GM13976 (cell line): ENCODE measurements around the gene ARL8B.

Experiments
- DNase-seq: peaks from one replicate; pipeline ENCODE4 v3.0.0; 2012; ENCODE audit warnings: low spot score
- in situ Hi-C: fragments of 300-500 bp; cut with MboI; formaldehyde crosslinking; loops from one replicate; pipeline ENCODE4 v1.12.0; 2022; ENCODE audit warnings: low sequenced_read_pairs, mixed read lengths, inconsistent platforms; ENCODE audit not compliant: unreplicated experiment
- TF ChIP-seq, protein P1 (sequence below): IDR thresholded peaks from 2 replicates; pipeline ENCODE4 v1.5.1; 2012; ENCODE audit warnings: borderline replicate concordance, mild to moderate bottlenecking; ENCODE audit not compliant: insufficient read depth; ENCODE audit errors: extremely low read depth, missing control alignments, control extremely low read depth

The ARL8B gene

DNA sequence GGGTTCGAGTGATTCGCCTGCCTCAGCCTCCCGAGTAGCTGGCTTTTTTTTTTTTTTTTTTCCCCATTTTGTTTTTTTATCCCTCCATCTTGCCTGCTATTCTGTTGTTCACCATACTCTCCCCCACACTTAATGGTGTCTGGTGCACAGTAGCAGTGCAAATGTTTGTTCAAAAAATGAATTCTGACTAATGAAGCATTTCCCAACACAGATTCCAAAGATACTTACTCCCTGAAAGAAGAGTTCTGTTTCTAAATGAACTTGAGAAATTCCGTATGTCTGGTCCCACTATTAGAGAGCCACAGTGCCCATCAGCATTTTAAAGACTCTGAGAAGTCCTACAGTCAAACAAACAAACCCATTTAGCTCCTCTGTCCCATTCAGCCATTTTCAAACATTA is 74.9 kb downstream of the ARL8B start:
- no peak for DNase-seq
- in situ Hi-C loops = loop anchor here (5.0 kb wide), 1 partner anchor 60 kb away; no protein-coding TSS in a partner anchor
- TF ChIP-seq, protein P1, sequence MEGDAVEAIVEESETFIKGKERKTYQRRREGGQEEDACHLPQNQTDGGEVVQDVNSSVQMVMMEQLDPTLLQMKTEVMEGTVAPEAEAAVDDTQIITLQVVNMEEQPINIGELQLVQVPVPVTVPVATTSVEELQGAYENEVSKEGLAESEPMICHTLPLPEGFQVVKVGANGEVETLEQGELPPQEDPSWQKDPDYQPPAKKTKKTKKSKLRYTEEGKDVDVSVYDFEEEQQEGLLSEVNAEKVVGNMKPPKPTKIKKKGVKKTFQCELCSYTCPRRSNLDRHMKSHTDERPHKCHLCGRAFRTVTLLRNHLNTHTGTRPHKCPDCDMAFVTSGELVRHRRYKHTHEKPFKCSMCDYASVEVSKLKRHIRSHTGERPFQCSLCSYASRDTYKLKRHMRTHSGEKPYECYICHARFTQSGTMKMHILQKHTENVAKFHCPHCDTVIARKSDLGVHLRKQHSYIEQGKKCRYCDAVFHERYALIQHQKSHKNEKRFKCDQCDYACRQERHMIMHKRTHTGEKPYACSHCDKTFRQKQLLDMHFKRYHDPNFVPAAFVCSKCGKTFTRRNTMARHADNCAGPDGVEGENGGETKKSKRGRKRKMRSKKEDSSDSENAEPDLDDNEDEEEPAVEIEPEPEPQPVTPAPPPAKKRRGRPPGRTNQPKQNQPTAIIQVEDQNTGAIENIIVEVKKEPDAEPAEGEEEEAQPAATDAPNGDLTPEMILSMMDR = no peak

DNA sequence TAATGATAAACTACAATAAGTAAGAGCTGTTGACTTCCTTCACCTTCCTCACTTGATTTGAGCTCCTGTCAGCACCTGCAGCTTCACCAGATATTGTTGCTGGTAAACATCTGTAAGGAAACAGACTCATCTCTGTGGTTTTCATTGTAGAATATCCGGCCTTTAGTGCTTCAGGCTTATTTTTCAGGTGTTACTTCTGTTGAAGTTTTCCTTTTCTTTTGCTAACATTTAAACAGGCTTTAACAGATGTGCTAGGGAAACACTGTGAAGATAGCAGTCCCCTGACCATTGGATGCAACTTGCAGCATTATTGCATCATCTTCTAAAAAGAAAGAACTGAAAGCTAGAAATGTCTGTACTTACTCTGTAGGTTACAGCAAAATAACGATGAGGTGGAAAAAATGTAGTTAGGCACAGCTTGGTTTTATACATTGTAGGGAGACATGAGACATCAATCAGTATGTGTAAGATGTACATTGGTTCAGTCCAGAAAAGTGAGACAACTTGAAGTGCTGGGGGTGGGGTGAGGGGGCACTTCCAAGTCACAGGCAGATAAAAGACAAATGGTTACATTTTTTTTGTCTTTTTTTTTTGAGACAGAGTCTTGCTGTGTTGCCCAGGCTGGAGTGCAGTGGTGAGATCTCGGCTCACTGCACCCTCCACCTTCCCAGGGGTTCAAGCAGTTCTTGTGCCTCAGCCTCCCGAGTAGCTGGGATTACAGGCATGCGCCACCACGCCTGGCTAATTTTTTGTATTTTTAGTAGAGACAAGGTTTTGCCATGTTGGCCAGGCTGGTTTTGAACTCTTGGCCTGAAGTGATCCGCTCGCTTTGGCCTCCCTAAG is 75.6 kb downstream of the ARL8B start:
- in situ Hi-C loops = loop anchor here (5.0 kb wide), 1 partner anchor 60 kb away; no protein-coding TSS in a partner anchor
- peak; percentile 55 for DNase-seq
- TF ChIP-seq, protein P1 = no peak

DNA sequence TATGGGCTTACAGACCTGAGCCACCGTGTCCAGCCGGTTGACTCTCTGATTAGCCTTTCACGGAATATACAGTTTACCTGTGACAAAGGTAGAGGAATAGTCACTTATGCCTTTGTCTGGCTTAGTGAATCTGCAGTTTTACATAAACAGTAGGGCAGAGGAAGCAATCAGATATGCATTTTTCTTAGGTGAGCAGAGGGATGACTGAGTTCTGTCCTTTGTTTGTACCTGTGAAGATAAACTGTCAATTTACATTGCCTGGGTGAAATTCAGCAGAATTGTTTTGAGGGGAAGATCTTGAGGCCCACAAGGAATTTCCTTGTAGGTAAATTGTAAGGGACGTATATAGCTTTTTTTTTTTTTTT is 76.2 kb downstream of the ARL8B start:
- in situ Hi-C loops = loop anchor here (5.0 kb wide), 1 partner anchor 61 kb away; no protein-coding TSS in a partner anchor
- DNase-seq = no peak
- TF ChIP-seq, protein P1 = no peak

DNA sequence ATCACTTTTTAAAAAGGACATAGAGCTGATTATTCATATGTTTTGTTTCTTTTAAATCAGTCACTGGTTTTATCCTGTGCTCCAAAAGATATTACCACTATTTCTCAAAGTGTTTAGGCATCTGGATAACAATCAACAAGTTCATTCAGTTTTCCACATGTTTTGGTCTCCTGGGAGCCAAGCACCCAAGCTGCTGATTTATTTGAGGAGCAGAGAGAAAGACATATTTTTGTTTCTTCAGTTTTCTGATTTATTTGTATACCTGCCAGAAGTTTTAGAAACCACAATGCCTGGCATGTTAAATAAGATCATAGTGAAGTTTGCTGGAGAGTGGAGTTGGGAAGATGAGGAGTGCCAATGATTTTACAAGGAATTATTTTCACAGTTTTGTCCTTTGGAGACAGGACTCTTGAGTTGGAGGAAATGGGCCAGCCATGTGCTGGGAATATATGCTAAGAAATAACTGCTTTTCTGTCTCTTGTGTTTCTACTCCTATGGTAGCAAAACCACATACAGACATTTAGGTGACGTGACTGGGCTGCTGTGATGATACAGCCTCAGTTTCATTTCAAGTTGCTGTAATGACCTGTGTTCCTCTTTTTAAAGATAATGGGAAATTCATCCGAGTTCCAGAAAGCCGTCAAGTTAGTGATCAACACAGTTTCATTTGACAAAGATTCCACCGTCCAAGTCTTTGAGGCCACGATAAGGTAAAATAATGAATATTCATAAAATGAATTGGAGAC is 77.1 kb downstream of the ARL8B start:
- no peak for DNase-seq
- TF ChIP-seq, protein P1 = no peak
- in situ Hi-C loops = loop anchor here (5.0 kb wide), 1 partner anchor 62 kb away; no protein-coding TSS in a partner anchor

DNA sequence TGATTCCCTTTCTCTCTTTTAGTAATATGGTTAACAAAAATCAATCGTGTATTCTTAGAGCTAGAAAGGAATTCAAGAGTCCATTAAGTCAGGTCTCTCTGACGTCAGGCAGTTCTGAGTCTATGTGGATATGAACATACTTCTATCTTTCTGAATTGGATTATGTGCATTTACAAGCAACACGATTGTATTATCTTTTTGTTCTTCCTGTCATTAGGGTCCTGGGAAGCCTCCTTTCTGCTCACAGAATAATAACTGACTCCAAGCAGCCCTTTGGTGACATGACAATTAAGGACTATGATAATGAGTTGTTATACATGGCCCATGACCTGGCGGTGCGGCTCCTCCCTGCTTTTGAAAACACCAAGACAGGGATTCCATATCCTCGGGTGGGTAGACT is 79.4 kb downstream of the ARL8B start:
- no peak for DNase-seq
- in situ Hi-C loops = no loop called here
- TF ChIP-seq, protein P1 = no peak

DNA sequence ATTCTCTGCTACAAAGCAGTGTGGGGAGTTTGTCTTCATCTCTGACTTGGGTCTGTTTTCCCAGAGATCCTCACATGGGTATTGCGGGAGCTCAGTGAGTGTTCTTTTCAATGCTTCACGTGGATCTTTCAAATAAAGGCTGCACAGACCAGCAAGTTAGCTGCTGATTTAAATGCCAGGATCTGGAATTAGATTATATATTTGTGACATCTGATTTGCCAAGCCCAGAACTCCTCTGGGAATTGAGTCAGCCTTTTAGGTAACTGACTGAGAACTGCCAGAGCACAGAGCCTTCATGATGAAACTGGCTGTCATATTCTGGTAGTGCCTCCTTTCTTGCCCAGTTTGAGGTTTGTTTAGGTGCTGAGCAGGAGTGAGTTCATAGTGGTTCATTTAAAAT is 80.1 kb downstream of the ARL8B start:
- TF ChIP-seq, protein P1 = no peak
- DNase-seq = no peak
- in situ Hi-C loops = no loop called here
